Stimulated activated CD8-positive, alpha-beta memory T cell treated with anti-CD3 and anti-CD28 coated beads, Interleukin-15, amount 100 ng/mL, for 1 hour (primary cell): ENCODE data around the gene NCKAP5L.
"Not testable (repeated sequence)": the region's sequence is repeated elsewhere in the genome, so short reads cannot be mapped to it uniquely, and the experiment has no call there.

Experiments used
- DNase-seq: peaks from one replicate; pipeline ENCODE4 v3.0.0-alpha.2; 2020; ENCODE audit warnings: low read depth

NCKAP5L gene

GRCh38 chr12:49777341-49777740 is 50.9 kb downstream of the NCKAP5L start:
- DNase-seq = no peak

- DNase-seq = no peak
These were observed 51.4 kb downstream of the NCKAP5L start for GRCh38 chr12:49776858-49777257.

DNA sequence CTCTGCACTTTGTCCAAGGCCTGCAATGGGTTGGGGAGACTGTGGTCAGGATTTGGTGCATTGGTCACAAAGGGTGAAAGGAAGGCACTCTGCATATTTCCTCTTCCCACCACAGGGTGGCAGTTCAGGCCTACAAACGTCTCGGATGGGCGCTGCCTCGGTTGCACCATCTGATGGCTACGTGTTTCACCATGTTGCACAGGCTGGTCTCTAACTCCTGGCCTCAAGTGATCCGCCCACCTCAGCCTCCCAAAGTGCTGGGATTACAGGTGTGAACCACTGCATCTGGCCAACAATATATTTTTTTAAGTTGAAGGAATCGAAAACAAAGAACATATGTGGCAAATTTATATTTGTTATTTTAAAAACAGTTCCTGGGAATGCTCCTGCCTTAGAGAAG is 51.8 kb downstream of the NCKAP5L start:
- DNase-seq = peak; percentile 20

GRCh38 chr12:49773102-49773501 is 55.1 kb downstream of the NCKAP5L start:
- DNase-seq = not testable (repeated sequence)

- DNase-seq = no peak
These were observed 60.9 kb downstream of the NCKAP5L start for GRCh38 chr12:49767333-49767732.

GRCh38 chr12:49766115-49766455 is 62.1 kb downstream of the NCKAP5L start:
- no peak for DNase-seq

- no peak for DNase-seq
These were observed 64.1 kb downstream of the NCKAP5L start for GRCh38 chr12:49764126-49764525.

DNA sequence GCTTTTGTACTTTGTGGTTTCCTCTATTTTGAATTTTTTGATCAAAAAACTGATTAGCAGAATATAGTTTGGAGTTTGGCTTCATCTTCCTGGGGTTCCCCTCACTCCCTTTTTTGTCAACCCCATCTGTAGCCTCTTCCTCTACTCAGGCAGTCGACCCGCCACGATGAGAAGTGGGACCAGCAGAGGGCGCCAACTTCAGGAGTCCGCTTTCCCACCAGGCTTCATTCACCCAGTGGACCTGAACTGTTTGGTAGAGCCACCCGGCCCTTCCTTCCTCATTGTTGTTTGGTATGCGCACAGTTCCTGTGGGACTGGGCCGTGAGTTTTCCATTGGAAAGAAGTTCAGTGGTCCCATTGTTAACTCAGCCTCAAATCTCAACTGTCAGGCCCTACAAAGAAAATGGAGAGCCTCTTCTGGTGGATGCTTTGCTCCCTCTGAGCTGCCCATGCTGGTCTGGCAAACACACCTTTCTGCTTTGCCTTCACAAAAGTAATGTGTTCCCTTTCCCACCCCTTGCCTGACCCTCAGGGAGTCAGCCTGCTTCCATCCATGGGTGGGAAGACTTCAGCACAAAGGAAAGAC is 65.1 kb downstream of the NCKAP5L start:
- DNase-seq = peak; percentile 70

GRCh38 chr12:49762468-49762847 is 65.8 kb downstream of the NCKAP5L start:
- DNase-seq = no peak

- no peak for DNase-seq
These were observed 66.3 kb downstream of the NCKAP5L start for GRCh38 chr12:49761677-49762467.

- DNase-seq = no peak
These were observed 77.2 kb downstream of the NCKAP5L start for GRCh38 chr12:49750996-49751393.

- no peak for DNase-seq
These were observed 77.9 kb downstream of the NCKAP5L start for GRCh38 chr12:49750027-49750995.

GRCh38 chr12:49748800-49749199 is 79.4 kb downstream of the NCKAP5L start:
- no peak for DNase-seq

- no peak for DNase-seq
These were observed 79.9 kb downstream of the NCKAP5L start for GRCh38 chr12:49748306-49748705.

DNA sequence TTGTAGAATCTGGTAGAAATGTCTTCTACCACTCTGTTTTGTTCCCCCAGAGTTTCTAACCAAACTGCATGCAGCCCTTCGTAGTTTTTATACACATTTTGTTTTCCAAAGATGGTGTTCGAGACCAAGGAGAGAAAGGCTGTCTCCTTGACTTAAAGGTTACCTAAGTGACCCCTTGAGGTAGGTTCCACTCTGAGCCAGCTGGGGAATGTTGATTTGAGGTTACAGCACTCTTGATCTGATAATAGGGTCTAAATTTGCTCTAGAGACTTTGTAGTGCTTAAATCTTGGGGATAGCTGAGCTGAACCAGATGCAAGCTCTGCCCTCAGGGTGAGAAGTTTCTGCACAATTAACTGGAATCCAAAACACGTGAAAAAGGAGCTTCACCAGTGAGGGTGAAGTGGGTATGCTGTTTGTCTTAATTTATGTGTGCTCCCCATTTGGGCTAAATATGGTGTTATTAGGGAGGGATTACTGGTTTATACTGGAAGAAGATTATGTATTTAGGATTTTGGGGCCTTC is 83.8 kb downstream of the NCKAP5L start:
- no peak for DNase-seq

DNA sequence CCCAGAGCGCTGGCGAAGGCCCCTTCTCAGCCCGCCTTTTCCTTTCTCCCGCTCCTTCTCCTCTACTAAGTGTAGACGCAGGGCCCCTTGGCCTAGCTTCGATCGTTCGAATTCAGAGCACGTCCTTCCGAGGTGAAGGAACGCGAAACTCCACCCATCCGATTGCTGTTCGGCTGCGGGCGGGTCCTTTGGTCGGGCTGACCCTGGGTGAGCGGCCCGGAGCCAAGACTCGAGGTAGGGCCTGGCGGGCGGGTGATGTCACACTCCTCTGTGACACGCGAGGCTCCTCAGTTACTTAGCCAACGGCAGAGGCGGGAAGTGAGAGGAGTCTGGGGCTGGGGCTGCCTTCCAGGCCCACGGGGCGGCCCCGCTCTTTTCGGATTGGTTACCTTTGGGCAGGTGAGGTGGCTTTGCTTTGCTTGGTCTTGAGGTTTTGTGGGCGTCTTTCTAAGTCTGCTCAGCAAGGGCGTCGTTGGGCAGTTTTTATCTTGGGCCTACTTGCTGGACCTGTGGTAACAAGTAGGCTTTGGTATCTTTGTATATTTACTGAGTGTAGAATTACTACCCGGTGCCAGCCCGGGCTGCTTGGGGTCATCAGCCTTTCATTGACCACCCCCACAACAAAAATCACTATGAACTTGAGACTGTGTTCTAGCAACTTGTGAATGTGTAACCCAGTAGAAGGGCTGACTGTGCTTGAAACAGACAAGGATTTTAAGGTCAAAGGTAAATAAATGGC is 86.2 kb downstream of the NCKAP5L start:
- peak; percentile 53 for DNase-seq
